Heart right ventricle (tissue), 16 donors: ENCODE measurements around the gene PLEKHG3. TPM values are rescaled to one million over a fixed set of nuclear protein-coding genes. Genes with fewer than 3 reads are reported as not detected.

Experiments used
- ATAC-seq, 8 donors: fragments of 200-7000 bp; cut with Tn5 transposase; one replicate each; pipeline ENCODE4 v1.9.1; 2020; ENCODE audit warnings: mild to moderate bottlenecking in 8 of 8, moderate library complexity in 8 of 8, moderate number of reproducible peaks in 1 of 8
- DNase-seq, 2 donors: peaks; one replicate each; pipeline ENCODE4 v3.0.0-alpha.2; 2020
- H3K27ac ChIP-seq, 10 donors: fragments of 200-600 bp; sonication (generic) in 2 of 10; one replicate each; pipeline versions ENCODE4 v1.5.0 to v1.8.0; 2020 to 2022; ENCODE audit warnings: mild to moderate bottlenecking in 3 of 10
- H3K27me3 ChIP-seq, 7 donors: fragments of 200-600 bp; one replicate each; pipeline ENCODE4 v1.8.0; 2021 to 2022; ENCODE audit warnings: mild to moderate bottlenecking in 2 of 7
- H3K36me3 ChIP-seq, 9 donors: fragments of 200-600 bp; sonication (generic) in 1 of 9; one replicate each; pipeline versions ENCODE4 v1.5.0 to v1.8.0; 2020 to 2022; ENCODE audit warnings: mild to moderate bottlenecking in 2 of 9
- H3K4me1 ChIP-seq, 9 donors: fragments of 200-600 bp; sonication (generic) in 1 of 9; one replicate each; pipeline versions ENCODE4 v1.5.0 to v1.8.0; 2020 to 2022; ENCODE audit warnings: mild to moderate bottlenecking in 4 of 9
- H3K4me3 ChIP-seq, 10 donors: fragments of 200-600 bp; sonication (generic) in 2 of 10; one replicate each; pipeline versions ENCODE4 v1.5.0 to v1.8.0; 2020 to 2022; ENCODE audit warnings: mild to moderate bottlenecking in 7 of 10, moderate library complexity in 2 of 10
- H3K9me3 ChIP-seq, 11 donors: fragments of 200-600 bp in 10 of 11; sonication (generic) in 2 of 11; one replicate each; pipeline versions ENCODE4 v1.5.0 to v1.8.0; 2013 to 2022; ENCODE audit warnings: mild to moderate bottlenecking in 2 of 11, control low read depth in 1 of 11, moderate library complexity in 1 of 11
- CTCF ChIP-seq, 9 donors: fragments of 200-600 bp; sonication (generic) in 2 of 9; IDR thresholded peaks; one replicate each; pipeline versions ENCODE4 v1.5.0 to v1.8.0; 2021 to 2022; ENCODE audit warnings: antibody characterized with exemption in 9 of 9, mild to moderate bottlenecking in 5 of 9, moderate library complexity in 1 of 9
- WGBS, 2 donors: extraction: QIAGEN DNeasy Blood & Tissue Kit; methylation state at CpG; one replicate each; pipeline ENCODE4 v1.1.7; 2013; ENCODE audit warnings: inconsistent platforms in 1 of 2; 5-methylcytosine and 5-hydroxymethylcytosine counted together
- intact Hi-C, 10 donors: fragments of 100-400 bp; cut with DNase I; formaldehyde crosslinking; loops; one replicate each; pipeline versions ENCODE4 v1.11.1 to v1.14.2; 2022
- polyA plus RNA-seq, 2 donors: library from polyadenylated mRNA; stranded (reverse); fragments of 200-250 nt; gene quantifications; one replicate each; pipeline ENCODE4 v1.2.3, GENCODE V29; 2013
- total RNA-seq, 10 donors: library from RNA; stranded (reverse); fragmentation: NEBNext Ultra II Directional in 3 of 10; extraction: Animal tissue kit (Norgen Biotek cat#: 25700) in 3 of 10; gene quantifications; one replicate each; pipeline versions ENCODE4 v1.2.1 to v1.2.4, GENCODE V29; 2021 to 2023
- donor health status: Arrhythmogenic right ventricular cardiomyopathy.
- donor health status: ischemic (EF 13 %, LVEDD 7.1; RV severe dilation, severe dysfunction).
- donor health status: healthy with polysubstance abuse.
- donor health status: DM: no; HTN: yes; CAD: no.
- donor health status: DM: no; HTN: no; CAD: no.
- donor health status: ischemic (EF 25% LVEDD 6.9; RV normal size, moderate dysfunction).
- donor health status: ischemic (EF 25% LVEDD 5.7; RV mildly dilated, moderate dysfunction).
- donor health status: healthy.
- donor health status: DM: yes; HTN: yes; CAD: no.
- donor health status: Ischemic cardiomyopathy.
- donor health status: ischemic (EF 35%, LVEDD 5.7; RV mildly dilated, moderate dysfunction).
- donor health status: nonischemic (EF 11% LVEDD 7.7; RV severe dilation, severe dysfunction).
- donor health status: DM: yes; HTN: yes; CAD: no.
- donor health status: PGD.
- donor health status: ischemic (EF 29% LVEDD 5.4; RV normal size, mild dysfunction).
- donor health status: nonischemic (EF 23%, LVEDD 6.1; RV moderate dilation, normal function).

Gene PLEKHG3
- total and polyA plus RNA-seq, 12 donors, result 5.0 to 25.5 (median 15.4) TPM

- Histone ChIP-seq H3K36me3 (no peaks in the 10 kb centered on the region), H3K4me1 (peaks cover 17 to 79% (median 69%) of the 10 kb centered on the region in 9 donors), H3K27ac (peak overlapping the region; percentile 3 to 90 (median 75)), H3K4me3 (peak overlapping the region in 8 of 10 donors; percentile 12 to 89 (median 22)), H3K27me3 (peaks cover 0 to 19% (median 0%) of the 10 kb centered on the region in 7 donors), H3K9me3 (peaks cover 0 to 13% (median 7%) of the 10 kb centered on the region in 11 donors)
- no peak for TF ChIP-seq CTCF (IDR thresholded peaks at IDR 0.05)
- intact Hi-C loops, result loop anchor here in 1 of 10 donors (5.0 kb wide), 1 partner anchor 54 kb away; no protein-coding TSS in a partner anchor
- WGBS, 2 donors, result 57 to 63% methylated on average over 18 of the region's 18 CpGs
- ATAC-seq, result peak in 4 of 8 donors; percentile 3 to 35 (median 19)
- peak; percentile 24 to 54 for DNase-seq
These were observed 4.2 kb downstream of the PLEKHG3 start for GRCh38 chr14:64708148-64709004.

GRCh38 chr14:64709126-64709525 is 4.9 kb downstream of the PLEKHG3 start:
- 80 to 82% methylated on average over 5 of the region's 5 CpGs for WGBS, 2 donors
- Histone ChIP-seq H3K4me3 (peak overlapping the region in 6 of 10 donors; percentile 10 to 89 (median 18)), H3K36me3 (no peaks in the 10 kb centered on the region), H3K4me1 (peaks cover 17 to 73% (median 62%) of the 10 kb centered on the region in 9 donors), H3K9me3 (peaks cover 0 to 19% (median 11%) of the 10 kb centered on the region in 11 donors), H3K27me3 (peaks cover 0 to 12% (median 0%) of the 10 kb centered on the region in 7 donors), H3K27ac (peak overlapping the region in 9 of 10 donors; percentile 18 to 90 (median 82))
- intact Hi-C loops, result loop anchor here in 1 of 10 donors (5.0 kb wide), 1 partner anchor 53 kb away; no protein-coding TSS in a partner anchor
- ATAC-seq (no peak), DNase-seq (no peak)
- no peak for TF ChIP-seq CTCF (IDR thresholded peaks at IDR 0.05)

- DNase-seq (no peak), ATAC-seq (peak in 3 of 8 donors; percentile 30 to 81 (median 58))
- TF ChIP-seq CTCF (IDR thresholded peaks at IDR 0.05), result no peak
- intact Hi-C loops, result no loop called here
- no peaks in the 10 kb centered on the region for H3K27me3 ChIP-seq
- H3K27ac ChIP-seq, result peak overlapping the region in 8 of 10 donors; percentile 4 to 86 (median 45)
- peaks cover 15 to 73% (median 56%) of the 10 kb centered on the region in 9 donors for H3K4me1 ChIP-seq
- WGBS, 2 donors, result 67 to 73% methylated on average over 5 of the region's 5 CpGs
- H3K9me3 ChIP-seq, result peaks cover 0 to 23% (median 11%) of the 10 kb centered on the region in 11 donors
- no peak overlapping the region for H3K4me3 ChIP-seq
- H3K36me3 ChIP-seq, result no peaks in the 10 kb centered on the region
These were observed 6.8 kb downstream of the PLEKHG3 start for GRCh38 chr14:64711039-64711438.

- peaks cover 0 to 23% (median 11%) of the 10 kb centered on the region in 11 donors for H3K9me3 ChIP-seq
- H3K27ac ChIP-seq, result no peak overlapping the region
These were observed 9.5 kb downstream of the PLEKHG3 start for GRCh38 chr14:64713677-64714076.

More at GRCh38 chr14:64713677-64714076, 9.5 kb downstream of the PLEKHG3 start:
- intact Hi-C loops, result no loop called here
- no peak for TF ChIP-seq CTCF (IDR thresholded peaks at IDR 0.05)
- no peaks in the 10 kb centered on the region for H3K36me3 ChIP-seq
- DNase-seq, result no peak
- H3K4me3 ChIP-seq, result no peak overlapping the region
- no peaks in the 10 kb centered on the region for H3K27me3 ChIP-seq
- ATAC-seq, result no peak
- peaks cover 9 to 70% (median 52%) of the 10 kb centered on the region in 9 donors for H3K4me1 ChIP-seq
